ENCODE results near the gene HLA-DPA1.
"Not testable (repeated sequence)": the region's sequence is repeated elsewhere in the genome, so short reads cannot be mapped to it uniquely, and the experiment has no call there.

The HLA-DPA1 gene

GRCh38 chr6:33088258-33088930 lies 14.9 kb upstream of the HLA-DPA1 start:
- no peak for DNase-seq

- no peak for DNase-seq
Measured at GRCh38 chr6:33085627-33086026, 12.2 kb upstream of the HLA-DPA1 start.

GRCh38 chr6:33082702-33083101 lies 9.3 kb upstream of the HLA-DPA1 start:
- DNase-seq = no peak

GRCh38 chr6:33081098-33081824 lies 7.8 kb upstream of the HLA-DPA1 start:
- DNase-seq = no peak

- DNase-seq = no peak
Measured at GRCh38 chr6:33080127-33081089, 7.0 kb upstream of the HLA-DPA1 start.

GRCh38 chr6:33079580-33079979 lies 6.1 kb upstream of the HLA-DPA1 start:
- DNase-seq = no peak

GRCh38 chr6:33078919-33079521 lies 5.6 kb upstream of the HLA-DPA1 start:
- no peak for DNase-seq

- no peak for DNase-seq
Measured at GRCh38 chr6:33078442-33078841, 5.0 kb upstream of the HLA-DPA1 start.

GRCh38 chr6:33077908-33078307 lies 4.5 kb upstream of the HLA-DPA1 start:
- no peak for DNase-seq

- no peak for DNase-seq
Measured at GRCh38 chr6:33076406-33076934, 3.0 kb upstream of the HLA-DPA1 start.

GRCh38 chr6:33075568-33076405 lies 2.3 kb upstream of the HLA-DPA1 start, which contains the start of gene HLA-DPB1:
Gene HLA-DPB1, plus strand, starts transcription at chr6:33075990. Its CDS starts 52 bp downstream, at chr6:33076042.
- no peak for DNase-seq

GRCh38 chr6:33075208-33075567 lies 1.7 kb upstream of the HLA-DPA1 start:
- DNase-seq = no peak

GRCh38 chr6:33072508-33073100 lies 845 bp downstream of the HLA-DPA1 start:
- no peak for DNase-seq

GRCh38 chr6:33071569-33071968 lies 1.9 kb downstream of the HLA-DPA1 start:
- DNase-seq = no peak

GRCh38 chr6:33070909-33071308 lies 2.5 kb downstream of the HLA-DPA1 start:
- DNase-seq = no peak

GRCh38 chr6:33069021-33069738 lies 4.3 kb downstream of the HLA-DPA1 start:
- no peak for DNase-seq

- DNase-seq = no peak
Measured at GRCh38 chr6:33066917-33067521, 6.4 kb downstream of the HLA-DPA1 start.

GRCh38 chr6:33065312-33065711 lies 8.1 kb downstream of the HLA-DPA1 start:
- no peak for DNase-seq

GRCh38 chr6:33064723-33065122 lies 8.7 kb downstream of the HLA-DPA1 start:
- no peak for DNase-seq

- DNase-seq = not testable (repeated sequence)
Measured at GRCh38 chr6:33063435-33063834, 10.0 kb downstream of the HLA-DPA1 start.
